ENCODE data around the gene THSD7B. TPM values are rescaled to one million over a fixed set of nuclear protein-coding genes. Genes with fewer than 3 reads are reported as not detected.

THSD7B gene
- total and polyA plus RNA-seq, 8 donors, result 0.13 to 4.5 (median 2.7) TPM

DNA sequence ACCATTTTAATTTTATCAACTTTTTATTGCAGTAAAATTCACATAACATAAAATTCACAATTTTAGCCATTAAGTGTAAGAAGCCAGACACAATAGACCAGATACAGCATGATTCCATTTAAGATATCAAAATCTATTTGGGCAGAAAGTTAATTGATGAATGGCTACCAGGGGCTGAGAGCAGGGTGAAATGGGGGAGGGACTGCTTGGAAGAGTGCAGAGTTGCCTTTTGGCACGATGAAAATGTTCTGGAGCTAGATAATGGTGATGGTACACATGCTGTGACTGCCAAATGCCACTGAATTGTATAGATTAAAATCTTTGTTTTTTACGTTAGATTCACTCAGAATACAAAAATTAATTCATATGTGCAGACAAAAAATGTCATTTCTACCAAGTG is 909.6 kb downstream of the THSD7B start:
- TF ChIP-seq, protein P1, sequence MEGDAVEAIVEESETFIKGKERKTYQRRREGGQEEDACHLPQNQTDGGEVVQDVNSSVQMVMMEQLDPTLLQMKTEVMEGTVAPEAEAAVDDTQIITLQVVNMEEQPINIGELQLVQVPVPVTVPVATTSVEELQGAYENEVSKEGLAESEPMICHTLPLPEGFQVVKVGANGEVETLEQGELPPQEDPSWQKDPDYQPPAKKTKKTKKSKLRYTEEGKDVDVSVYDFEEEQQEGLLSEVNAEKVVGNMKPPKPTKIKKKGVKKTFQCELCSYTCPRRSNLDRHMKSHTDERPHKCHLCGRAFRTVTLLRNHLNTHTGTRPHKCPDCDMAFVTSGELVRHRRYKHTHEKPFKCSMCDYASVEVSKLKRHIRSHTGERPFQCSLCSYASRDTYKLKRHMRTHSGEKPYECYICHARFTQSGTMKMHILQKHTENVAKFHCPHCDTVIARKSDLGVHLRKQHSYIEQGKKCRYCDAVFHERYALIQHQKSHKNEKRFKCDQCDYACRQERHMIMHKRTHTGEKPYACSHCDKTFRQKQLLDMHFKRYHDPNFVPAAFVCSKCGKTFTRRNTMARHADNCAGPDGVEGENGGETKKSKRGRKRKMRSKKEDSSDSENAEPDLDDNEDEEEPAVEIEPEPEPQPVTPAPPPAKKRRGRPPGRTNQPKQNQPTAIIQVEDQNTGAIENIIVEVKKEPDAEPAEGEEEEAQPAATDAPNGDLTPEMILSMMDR (IDR thresholded peaks at IDR 0.05), result no peak
- intact Hi-C loops (cut with DNase I), result no loop called here
- no peak for DNase-seq
- Histone ChIP-seq H3K4me3 (no peak overlapping the region), H3K9me3 (no peaks in the 10 kb centered on the region), H3K27ac (no peak overlapping the region), H3K27me3 (no peaks in the 10 kb centered on the region), H3K4me1 (no peaks in the 10 kb centered on the region), H3K36me3 (no peaks in the 10 kb centered on the region)
- no peak for ATAC-seq

DNA sequence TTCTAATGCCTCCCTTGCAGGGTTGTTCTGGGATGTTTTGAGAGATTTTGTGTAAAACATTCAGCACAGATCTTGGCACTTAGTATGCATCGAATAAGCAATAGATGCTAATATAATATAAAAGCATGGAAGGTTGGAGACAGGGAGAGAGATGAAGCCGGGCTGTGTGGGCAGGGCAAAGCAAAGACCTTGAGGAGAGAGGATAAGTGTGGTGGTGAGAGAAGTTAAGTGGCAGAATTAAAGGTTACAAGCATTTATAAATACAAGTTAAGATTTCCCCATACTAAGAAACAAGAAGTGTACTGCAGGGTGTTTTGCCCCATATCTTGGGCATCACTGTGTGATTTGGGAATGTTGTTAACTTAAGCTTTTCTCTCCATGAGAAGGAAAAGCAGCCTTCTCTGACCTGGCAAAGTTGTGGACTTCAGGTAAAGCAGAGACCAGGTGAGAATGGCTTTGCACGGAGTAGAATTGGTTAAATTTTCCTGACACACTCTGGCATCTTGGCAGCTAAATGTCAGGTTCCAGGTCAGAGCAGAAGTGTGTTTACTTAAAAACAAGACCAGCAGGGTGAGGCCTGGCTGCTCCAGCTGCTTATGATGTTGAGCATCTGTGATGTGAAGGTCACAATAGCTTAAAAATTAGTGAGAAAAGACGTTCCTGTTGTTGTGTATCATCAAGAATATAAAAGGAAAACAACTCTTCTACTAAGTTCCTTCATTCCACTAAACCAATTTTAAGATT is 910.4 kb downstream of the THSD7B start:
- Histone ChIP-seq H3K4me3 (no peak overlapping the region), H3K4me1 (no peaks in the 10 kb centered on the region), H3K9me3 (no peaks in the 10 kb centered on the region), H3K36me3 (no peaks in the 10 kb centered on the region), H3K27me3 (no peaks in the 10 kb centered on the region), H3K27ac (no peak overlapping the region)
- peak; percentile 92 for ATAC-seq
- TF ChIP-seq, protein P1 (IDR thresholded peaks at IDR 0.05), result no peak
- intact Hi-C loops (cut with DNase I), result no loop called here
- DNase-seq, result peak in 2 of 4 donors; percentile 8 to 26

DNA sequence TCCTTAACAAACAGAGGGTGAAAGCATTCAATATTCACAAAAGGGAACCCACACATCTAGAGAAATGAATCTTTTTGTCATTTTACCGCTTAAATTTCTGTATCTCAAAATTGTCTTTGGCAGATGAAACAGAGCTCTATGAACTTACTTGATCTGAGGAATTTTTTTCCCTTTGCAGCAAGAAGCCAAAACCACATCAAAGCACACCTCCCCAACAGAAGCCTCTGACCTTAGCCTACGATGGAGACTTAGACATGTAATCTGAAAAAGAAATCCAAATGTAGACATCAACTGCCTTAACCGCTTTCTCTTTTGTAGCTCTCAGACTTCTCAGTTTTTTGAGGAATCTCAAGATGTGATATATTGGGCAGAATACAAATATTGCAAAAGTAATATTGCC is 911.0 kb downstream of the THSD7B start:
- H3K4me1 ChIP-seq, result no peaks in the 10 kb centered on the region
- TF ChIP-seq, protein P1 (IDR thresholded peaks at IDR 0.05), result no peak
- no peak overlapping the region for H3K27ac ChIP-seq
- no peaks in the 10 kb centered on the region for H3K36me3 ChIP-seq
- intact Hi-C loops (cut with DNase I), result no loop called here
- no peak overlapping the region for H3K4me3 ChIP-seq
- ATAC-seq (no peak), DNase-seq (no peak)
- H3K9me3 ChIP-seq, result no peaks in the 10 kb centered on the region
- H3K27me3 ChIP-seq, result no peaks in the 10 kb centered on the region

DNA sequence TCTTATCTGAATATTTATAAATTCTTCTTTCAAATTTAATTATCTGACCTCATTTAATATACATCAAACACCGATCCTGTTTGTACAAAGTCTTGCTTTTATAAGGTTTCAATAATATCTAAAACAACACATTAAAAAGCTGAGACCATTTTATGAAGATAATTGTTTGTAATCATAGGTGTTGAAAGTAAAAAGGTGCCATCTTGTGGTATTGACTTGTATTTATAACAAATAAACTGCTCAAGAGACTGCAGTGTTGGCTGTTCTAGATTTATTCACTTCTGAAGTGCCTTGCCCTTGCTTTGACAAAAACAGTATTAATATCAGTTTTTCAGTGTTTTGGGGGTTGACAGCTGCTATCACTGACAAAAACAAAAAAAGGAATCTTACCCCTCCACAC is 912.1 kb downstream of the THSD7B start:
- intact Hi-C loops (cut with DNase I), result no loop called here
- no peaks in the 10 kb centered on the region for H3K36me3 ChIP-seq
- H3K4me3 ChIP-seq, result no peak overlapping the region
- H3K27me3 ChIP-seq, result no peaks in the 10 kb centered on the region
- H3K9me3 ChIP-seq, result no peaks in the 10 kb centered on the region
- DNase-seq (no peak), ATAC-seq (no peak)
- no peak overlapping the region for H3K27ac ChIP-seq
- no peaks in the 10 kb centered on the region for H3K4me1 ChIP-seq
- TF ChIP-seq, protein P1 (IDR thresholded peaks at IDR 0.05), result no peak

DNA sequence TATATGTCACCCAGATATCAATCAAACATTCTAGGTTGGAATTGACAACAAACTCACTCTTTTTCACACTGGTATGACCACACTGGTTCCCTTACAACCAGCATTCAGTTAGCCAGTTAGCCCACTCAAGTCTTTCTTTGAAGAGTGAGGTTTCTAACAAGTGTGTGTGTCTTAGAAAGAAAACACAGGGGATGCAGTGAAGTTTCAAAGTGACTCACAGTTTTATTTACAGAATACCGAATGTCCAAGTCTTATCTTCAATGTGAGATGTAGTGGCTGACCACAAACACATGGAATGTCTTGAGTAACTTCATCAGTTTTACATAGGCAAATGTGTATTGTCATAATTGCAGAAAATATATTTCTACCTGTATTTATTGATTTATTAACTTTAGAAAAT is 924.2 kb downstream of the THSD7B start:
- intact Hi-C loops (cut with DNase I), result no loop called here
- ATAC-seq, result no peak
- TF ChIP-seq, protein P1 (IDR thresholded peaks at IDR 0.05), result no peak
- Histone ChIP-seq H3K36me3 (no peaks in the 10 kb centered on the region), H3K27ac (no peak overlapping the region), H3K9me3 (no peaks in the 10 kb centered on the region), H3K4me1 (no peaks in the 10 kb centered on the region), H3K4me3 (no peak overlapping the region), H3K27me3 (no peaks in the 10 kb centered on the region)
- DNase-seq, result no peak
